ENCODE results near the gene ROCK1. TPM values are rescaled to one million over a fixed set of nuclear protein-coding genes. Genes with fewer than 3 reads are reported as not detected.
"Not testable (repeated sequence)": the region's sequence is repeated elsewhere in the genome, so short reads cannot be mapped to it uniquely, and the experiment has no call there.

Gene ROCK1
- total and polyA plus RNA-seq, 2 experiments from 2014 or later: 27.3 to 27.7 TPM

GRCh38 chr18:20960735-20961134, 150.9 kb downstream of the ROCK1 start:
- Histone ChIP-seq H3K9me3 (ENCODE audit: low read depth) (no peaks in the 10 kb centered on the region), H3K4me1 (ENCODE audit: low read depth) (no peaks in the 10 kb centered on the region), H3K4me3 (no peak overlapping the region), H3K27ac (no peak overlapping the region), H3K27me3 (no peaks in the 10 kb centered on the region), H3K36me3 (peaks cover 3% of the 10 kb centered on the region)
- no peak for DNase-seq (ENCODE audit: low read depth in 1 of 2, low spot score in 1 of 2)
- TF ChIP-seq CTCF (IDR thresholded peaks at IDR 0.05; ENCODE audit: low read depth, low read length): no peak

- peak overlapping the region; percentile 48 for H3K27ac ChIP-seq
- H3K4me3 ChIP-seq; H3K36me3 ChIP-seq; H3K4me1 ChIP-seq (ENCODE audit: low read depth); H3K27me3 ChIP-seq; DNase-seq (ENCODE audit: low read depth in 1 of 2, low spot score in 1 of 2); H3K9me3 ChIP-seq (ENCODE audit: low read depth): not testable (repeated sequence)
Observed at GRCh38 chr18:20950827-20951226, 160.8 kb downstream of the ROCK1 start.

Other genes with a start within 250 kb of the ROCK1 start
- 5.2 and 7.8 TPM in 2 replicates for gene GREB1L, start 130.4 kb upstream of the ROCK1 start, total RNA-seq
- gene GREB1L, start 130.4 kb upstream of the ROCK1 start, polyA plus RNA-seq: 4.2 and 9.5 TPM in 2 replicates